Muscle of leg (tissue), 11 donors: ENCODE results near the gene CACNA2D2. TPM values are rescaled to one million over a fixed set of nuclear protein-coding genes. Genes with fewer than 3 reads are reported as not detected.

ENCODE experiments used
- DNase-seq: peaks from one replicate; pipeline ENCODE4 v3.0.0; 2013
- H3K27ac ChIP-seq: one replicate; pipeline ENCODE4 v1.5.1; 2013; ENCODE audit warnings: mild to moderate bottlenecking, low read length, control low read depth
- H3K27me3 ChIP-seq: one replicate; pipeline ENCODE4 v1.6.1; 2013; ENCODE audit warnings: low read length; ENCODE audit not compliant: control insufficient read depth, insufficient read depth
- H3K36me3 ChIP-seq: one replicate; pipeline ENCODE4 v1.6.1; 2013; ENCODE audit warnings: low read length; ENCODE audit not compliant: control insufficient read depth, insufficient read depth
- H3K4me1 ChIP-seq: one replicate; pipeline ENCODE4 v1.6.1; 2013; ENCODE audit warnings: low read length; ENCODE audit not compliant: control insufficient read depth, insufficient read depth
- H3K4me3 ChIP-seq: one replicate; pipeline ENCODE4 v1.5.1; 2013; ENCODE audit warnings: low read length, control low read depth
- H3K9me3 ChIP-seq: replicated peaks from 2 replicates; pipeline ENCODE4 v1.6.1; 2013; ENCODE audit warnings: low read depth, low read length; ENCODE audit not compliant: control insufficient read depth
- WGBS: methylation state at CpG from one replicate; pipeline ENCODE4 v1.1.5; 2013; ENCODE audit warnings: missing lambda C conversion rate; ENCODE audit not compliant: insufficient coverage; 5-methylcytosine and 5-hydroxymethylcytosine counted together
- polyA plus RNA-seq, 8 donors: library from polyadenylated mRNA; unstranded; fragments of 120-200 nt; gene quantifications; one replicate each; pipeline versions ENCODE4 v1.2.1 to v1.2.3, GENCODE V29; 2013; ENCODE audit warnings: inconsistent platforms in 1 of 8, low replicate concordance in 1 of 8; ENCODE audit not compliant: insufficient read length in 8 of 8, insufficient read depth in 1 of 8
- total RNA-seq: library from RNA; stranded (reverse); fragments of 120-200 nt; gene quantifications from one replicate; pipeline ENCODE4 v1.2.4, GENCODE V29; 2013

Gene CACNA2D2
- total and polyA plus RNA-seq, 9 donors: 3.0 to 12.6 (median 9.3) TPM

DNA sequence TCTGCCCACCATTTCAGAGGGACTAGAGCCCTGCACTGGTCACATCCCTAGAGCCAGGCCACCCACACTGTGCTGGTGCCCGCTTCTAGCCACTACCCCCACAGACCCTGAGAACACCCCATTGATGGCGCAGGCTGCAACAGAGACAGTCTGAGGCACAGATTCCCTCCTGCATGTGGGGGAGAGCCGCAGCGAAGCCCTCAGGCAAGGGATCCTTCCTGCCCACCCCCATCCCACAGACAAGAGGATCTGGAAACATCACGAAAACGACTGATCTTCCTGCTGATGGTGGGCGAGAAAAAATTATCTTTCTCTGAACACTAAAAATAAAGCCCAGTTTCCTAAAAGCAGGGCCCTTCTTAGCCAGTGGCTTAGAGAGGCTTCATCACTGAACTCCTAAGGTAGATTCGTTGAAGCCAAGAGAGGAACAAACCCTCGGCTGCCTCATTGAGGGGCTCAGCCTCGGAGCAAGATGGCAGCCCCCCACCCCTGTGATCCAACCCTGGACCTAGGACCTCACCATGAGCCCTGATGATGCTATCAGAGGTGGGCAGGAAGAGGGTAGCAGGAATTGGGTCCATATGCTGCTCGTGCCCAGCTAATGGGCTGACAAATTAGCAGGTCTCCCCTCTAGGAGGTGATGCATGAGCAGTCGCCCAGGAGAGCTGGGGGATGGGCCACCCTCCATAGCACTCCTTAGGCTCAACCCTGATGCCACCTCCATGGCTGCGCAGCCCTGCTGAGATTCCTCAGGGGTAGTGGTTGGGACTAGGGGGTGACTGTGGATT lies 54.5 kb downstream of the CACNA2D2 start:
- Histone ChIP-seq H3K9me3 (no peaks in the 10 kb centered on the region), H3K36me3 (no peaks in the 10 kb centered on the region), H3K27ac (no peak overlapping the region), H3K4me3 (no peak overlapping the region), H3K27me3 (no peaks in the 10 kb centered on the region), H3K4me1 (peaks cover 29% of the 10 kb centered on the region)
- 80% methylated on average over 6 of the region's 13 CpGs for WGBS
- DNase-seq: no peak

DNA sequence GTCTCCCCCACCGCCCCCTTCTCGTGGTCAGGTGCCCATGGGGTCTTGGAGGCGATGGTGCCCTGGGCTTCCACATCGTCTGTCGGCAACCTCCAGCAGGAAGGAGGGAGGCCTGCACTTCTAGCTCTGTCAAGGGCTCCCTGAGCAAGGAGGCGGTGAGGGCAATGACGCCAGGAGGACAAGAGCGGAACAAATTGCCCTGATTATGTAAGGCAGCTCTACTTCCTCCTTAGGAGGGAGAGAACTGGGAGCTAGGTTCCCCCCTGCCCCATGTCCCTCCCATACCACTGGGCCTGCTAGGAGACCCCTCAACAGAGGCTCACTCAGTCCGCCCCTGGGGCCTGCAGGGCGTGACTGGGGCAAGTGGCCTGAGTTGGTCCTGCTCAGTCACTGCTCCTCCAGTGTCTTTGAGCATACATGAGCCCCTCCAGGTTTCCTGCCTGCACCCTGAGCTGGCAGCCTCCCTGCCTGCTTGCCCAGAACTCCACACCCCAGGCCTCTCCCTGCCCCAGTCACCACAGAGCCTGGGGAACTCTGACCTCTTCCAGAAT lies 56.1 kb downstream of the CACNA2D2 start:
- DNase-seq: no peak
- H3K27me3 ChIP-seq: no peaks in the 10 kb centered on the region
- WGBS: 93% methylated on average over 5 of the region's 10 CpGs
- H3K4me3 ChIP-seq: no peak overlapping the region
- peaks cover 43% of the 10 kb centered on the region for H3K4me1 ChIP-seq
- no peaks in the 10 kb centered on the region for H3K36me3 ChIP-seq
- H3K9me3 ChIP-seq: no peaks in the 10 kb centered on the region
- no peak overlapping the region for H3K27ac ChIP-seq

DNA sequence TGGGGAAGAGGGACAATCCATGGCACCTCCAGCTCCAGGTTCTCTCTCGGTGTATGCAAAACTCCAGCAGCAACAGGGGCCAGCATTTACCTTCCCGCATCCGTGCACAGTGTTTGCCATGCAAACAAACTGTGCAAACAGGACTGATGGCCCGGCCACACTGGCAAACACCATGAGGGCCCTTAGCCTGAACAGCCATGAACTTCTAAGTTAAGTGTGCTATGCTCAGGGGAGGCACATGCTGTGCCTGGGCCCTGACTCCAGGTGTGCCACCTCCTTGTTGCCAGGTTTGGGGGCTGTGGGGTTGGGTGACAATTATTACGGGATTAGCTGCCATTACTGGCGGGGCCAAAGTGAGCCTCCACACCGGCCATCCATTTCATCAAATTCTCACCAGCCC lies 57.5 kb downstream of the CACNA2D2 start:
- H3K4me1 ChIP-seq: peaks cover 57% of the 10 kb centered on the region
- DNase-seq: no peak
- no peak overlapping the region for H3K4me3 ChIP-seq
- no peak overlapping the region for H3K27ac ChIP-seq
- 87% methylated on average over 4 of the region's 7 CpGs for WGBS
- no peaks in the 10 kb centered on the region for H3K27me3 ChIP-seq
- no peaks in the 10 kb centered on the region for H3K9me3 ChIP-seq
- no peaks in the 10 kb centered on the region for H3K36me3 ChIP-seq

DNA sequence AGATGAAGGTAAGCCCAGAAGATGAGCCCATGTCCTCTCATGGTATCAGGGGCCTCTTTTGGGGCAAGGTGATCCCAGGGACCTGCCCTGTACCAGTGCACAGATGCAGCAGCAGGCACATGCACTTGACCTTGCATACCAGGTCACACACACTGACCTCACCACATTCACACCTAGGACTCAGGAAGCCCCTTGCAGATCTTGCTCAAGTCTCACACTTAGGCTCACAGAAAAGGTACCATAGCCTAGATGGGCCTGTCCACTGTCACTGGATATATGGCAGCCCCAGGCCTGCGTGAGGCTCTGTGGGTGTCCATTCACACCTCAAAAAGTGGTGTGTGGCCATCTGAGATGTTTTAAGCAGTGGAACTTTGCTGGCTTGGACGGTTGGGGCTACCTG lies 58.7 kb downstream of the CACNA2D2 start:
- DNase-seq: no peak
- Histone ChIP-seq H3K4me3 (no peak overlapping the region), H3K27me3 (no peaks in the 10 kb centered on the region), H3K36me3 (no peaks in the 10 kb centered on the region), H3K4me1 (peaks cover 58% of the 10 kb centered on the region), H3K27ac (no peak overlapping the region), H3K9me3 (no peaks in the 10 kb centered on the region)
- 50% methylated on average over 2 of the region's 2 CpGs for WGBS

DNA sequence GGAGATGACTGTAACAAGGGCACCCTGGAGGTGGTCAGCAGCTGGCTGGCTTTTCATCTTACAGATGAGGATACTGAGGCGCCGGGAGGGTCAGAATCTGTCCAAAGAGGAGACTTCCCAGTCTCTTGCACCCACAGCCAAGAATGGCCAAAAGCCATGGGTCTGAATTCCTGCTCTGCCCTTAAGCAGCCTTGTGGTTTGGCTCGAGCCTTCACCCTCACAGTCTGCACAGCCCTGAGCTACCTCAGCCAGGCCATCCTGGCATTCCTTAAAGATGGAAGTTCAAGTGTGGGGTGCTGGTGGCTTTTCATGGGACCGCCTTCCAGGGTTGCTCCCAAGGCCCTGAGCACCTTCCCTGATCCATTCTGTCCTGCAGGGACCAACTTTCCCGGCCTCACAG lies 59.2 kb downstream of the CACNA2D2 start:
- WGBS: 82% methylated on average over 2 of the region's 5 CpGs
- peaks cover 62% of the 10 kb centered on the region for H3K4me1 ChIP-seq
- no peak for DNase-seq

DNA sequence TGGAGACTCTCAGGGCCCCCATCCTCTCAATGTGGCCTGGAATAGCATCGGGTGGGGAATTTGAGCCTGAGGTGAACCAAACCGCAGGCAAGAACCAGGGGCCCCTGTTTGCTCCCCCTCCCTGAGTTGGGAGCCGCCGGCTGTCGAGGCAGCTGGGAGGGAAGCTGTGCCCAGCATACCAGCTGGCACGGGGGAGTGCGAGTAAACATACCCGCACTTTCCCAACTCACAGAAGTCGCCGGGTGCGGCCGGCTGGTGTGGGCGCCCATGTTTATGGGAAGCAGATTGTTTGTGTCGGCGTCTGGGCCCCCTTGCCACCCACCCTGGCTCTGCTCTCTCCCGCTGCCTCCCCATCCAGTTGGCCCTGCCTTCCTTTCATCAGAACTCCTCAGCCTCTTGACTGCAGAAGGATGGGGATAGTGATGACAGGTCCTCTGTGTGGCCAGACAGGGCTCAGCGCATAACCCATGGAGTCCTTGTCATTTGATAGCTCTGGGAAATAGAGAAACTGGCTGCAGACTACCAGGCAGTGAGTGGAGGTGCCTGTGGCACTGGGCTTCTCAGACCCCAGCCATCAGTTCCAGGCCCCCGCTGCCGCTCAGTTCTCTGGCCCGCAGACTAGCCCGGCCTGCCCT lies 60.4 kb downstream of the CACNA2D2 start:
- whole genome bisulfite sequencing: 80% methylated on average over 10 of the region's 21 CpGs
- H3K27ac ChIP-seq: peak overlapping the region; percentile 81

More for the DNA sequence above, 59.2 kb downstream of the CACNA2D2 start:
- no peaks in the 10 kb centered on the region for H3K27me3 ChIP-seq
- no peaks in the 10 kb centered on the region for H3K36me3 ChIP-seq
- H3K4me3 ChIP-seq: no peak overlapping the region
- peak overlapping the region; percentile 81 for H3K27ac ChIP-seq
- no peaks in the 10 kb centered on the region for H3K9me3 ChIP-seq

DNA sequence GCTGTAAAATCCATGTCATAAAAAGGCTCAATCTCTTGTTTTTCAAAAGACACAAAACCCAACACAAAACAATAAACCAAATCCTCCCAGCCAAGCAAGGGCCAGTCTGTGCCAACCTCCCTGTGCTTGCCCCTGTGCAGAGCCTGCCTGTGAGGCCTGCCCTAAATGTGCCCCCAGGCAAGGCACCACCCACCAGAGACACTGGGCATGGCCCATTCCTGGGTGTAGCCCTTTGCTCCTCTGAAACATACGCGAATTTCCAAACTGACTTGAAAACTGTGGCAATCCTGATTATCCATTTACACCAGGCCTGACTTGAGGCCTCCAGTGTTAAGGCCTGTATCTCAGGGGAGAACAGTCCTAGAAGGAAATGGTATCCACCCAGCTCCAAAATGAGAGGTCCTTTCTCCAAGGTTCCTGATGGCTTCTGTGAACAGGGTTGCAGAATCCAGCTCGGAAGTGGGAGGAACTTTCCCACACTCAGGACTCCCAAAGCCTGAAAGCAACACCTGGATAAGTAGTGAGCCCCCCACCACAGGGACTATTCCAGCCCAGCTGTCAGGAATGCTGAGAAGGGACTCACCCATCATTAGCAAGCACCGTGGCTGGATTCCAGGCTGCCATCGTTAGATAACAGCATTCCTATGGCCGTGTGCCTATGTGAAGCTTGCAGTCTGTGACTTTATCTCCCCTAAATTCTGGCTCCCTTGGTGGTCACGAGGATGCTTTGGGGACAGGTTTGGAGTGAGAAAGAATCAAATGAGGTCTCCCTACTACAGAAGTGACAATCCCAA lies 61.8 kb downstream of the CACNA2D2 start:
- Histone ChIP-seq H3K4me3 (no peak overlapping the region), H3K9me3 (no peaks in the 10 kb centered on the region), H3K27me3 (no peaks in the 10 kb centered on the region), H3K27ac (no peak overlapping the region), H3K36me3 (no peaks in the 10 kb centered on the region), H3K4me1 (peaks cover 84% of the 10 kb centered on the region)
- no CpG with 5 or more reads among the region's 7 CpGs for WGBS
- DNase-seq: no peak

More for the DNA sequence above, 60.4 kb downstream of the CACNA2D2 start:
- H3K4me3 ChIP-seq: no peak overlapping the region
- H3K36me3 ChIP-seq: no peaks in the 10 kb centered on the region
- H3K9me3 ChIP-seq: no peaks in the 10 kb centered on the region
- H3K4me1 ChIP-seq: peaks cover 69% of the 10 kb centered on the region
- DNase-seq: peak; percentile 83
- no peaks in the 10 kb centered on the region for H3K27me3 ChIP-seq

DNA sequence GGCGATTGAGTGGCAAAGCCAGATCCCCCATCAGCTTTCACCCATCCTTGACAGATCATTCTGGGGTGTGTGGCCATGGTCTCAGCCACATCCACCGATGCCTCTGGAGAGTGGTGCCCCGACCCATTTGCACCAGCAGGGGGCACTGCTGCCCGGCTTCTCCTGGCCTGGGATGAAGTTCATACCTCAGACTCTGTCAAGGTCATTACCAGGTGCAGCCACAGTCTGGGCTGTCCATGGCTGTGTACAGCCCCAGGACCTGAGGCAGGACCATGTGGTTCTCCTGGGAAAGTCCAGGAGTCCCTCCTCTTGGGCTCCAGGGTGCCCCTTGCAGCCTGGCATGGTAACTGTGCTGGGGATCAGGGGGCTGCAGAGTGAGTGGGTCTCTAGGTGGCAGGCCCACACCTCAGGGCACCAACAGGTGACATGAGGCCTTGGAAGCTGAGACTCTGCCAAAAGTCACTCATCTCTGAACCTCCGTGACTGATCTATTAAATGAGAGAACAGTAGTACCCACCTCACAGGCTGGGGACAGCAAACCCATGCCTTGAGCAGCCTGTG lies 67.2 kb downstream of the CACNA2D2 start:
- Histone ChIP-seq H3K4me3 (no peak overlapping the region), H3K9me3 (no peaks in the 10 kb centered on the region), H3K36me3 (no peaks in the 10 kb centered on the region), H3K27ac (no peak overlapping the region), H3K27me3 (no peaks in the 10 kb centered on the region), H3K4me1 (peaks cover 49% of the 10 kb centered on the region)
- WGBS: 26% methylated on average over 5 of the region's 5 CpGs
- DNase-seq: peak; percentile 37

DNA sequence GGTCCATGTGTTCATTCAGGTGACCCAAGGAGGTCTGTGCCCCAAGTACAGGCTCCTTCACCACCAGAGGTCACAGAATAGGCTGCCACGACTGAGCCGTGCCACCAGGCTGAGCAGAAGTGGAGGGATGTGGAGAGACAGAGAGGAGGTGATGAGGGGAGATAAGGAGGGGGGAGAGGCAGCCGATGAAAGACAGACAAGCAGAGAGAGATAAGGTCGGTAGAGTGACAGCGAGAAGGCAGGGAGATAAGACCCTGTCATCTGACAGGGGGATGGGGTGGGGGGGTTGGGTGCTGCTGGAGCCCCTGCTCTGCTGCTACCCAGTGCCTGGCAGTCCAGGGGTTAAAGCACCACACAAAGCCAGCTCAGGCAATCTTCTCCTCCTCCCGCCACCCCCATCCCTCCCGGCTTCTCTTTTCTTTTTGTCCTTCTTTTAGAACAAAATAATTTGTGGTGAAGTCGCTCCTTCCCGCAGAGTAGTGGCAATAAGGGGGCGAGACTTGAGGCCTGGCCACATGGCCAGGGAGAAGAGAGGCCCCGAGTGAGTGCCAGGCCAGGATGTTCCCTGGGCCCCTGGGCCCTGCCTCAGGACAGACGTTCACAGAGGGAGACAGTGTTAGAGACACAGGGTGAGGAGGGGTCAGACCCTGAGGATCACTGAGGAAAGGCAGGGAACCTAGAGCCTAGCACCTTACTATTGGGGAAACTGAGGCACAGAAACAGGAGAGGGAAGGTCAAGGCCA lies 67.9 kb downstream of the CACNA2D2 start:
- Histone ChIP-seq H3K4me1 (peaks cover 43% of the 10 kb centered on the region), H3K27me3 (no peaks in the 10 kb centered on the region), H3K4me3 (no peak overlapping the region), H3K36me3 (no peaks in the 10 kb centered on the region), H3K27ac (no peak overlapping the region), H3K9me3 (no peaks in the 10 kb centered on the region)
- no peak for DNase-seq
- WGBS: 15% methylated on average over 8 of the region's 12 CpGs
